HAP-1 (cell line): ENCODE data around the gene SEMA6A.

Experiments
- DNase-seq, 2 experiments: peaks; one replicate each; pipeline ENCODE4 v3.0.0-alpha.2; 2016 to 2020; ENCODE audit warnings: low spot score in 2 of 2
- H3K27me3 ChIP-seq: fragments of 250-450 bp; sonication (Bioruptor Pico); 2 replicates; pipeline ENCODE4 v1.5.1; 2020; ENCODE audit warnings: low read depth, mild to moderate bottlenecking, moderate library complexity
- H3K36me3 ChIP-seq: fragments of 250-450 bp; sonication (Bioruptor Pico); replicated peaks from 2 replicates; pipeline ENCODE4 v1.5.1; 2020; ENCODE audit warnings: mild to moderate bottlenecking
- H3K4me1 ChIP-seq: fragments of 250-450 bp; sonication (Bioruptor Pico); 2 replicates; pipeline ENCODE4 v1.5.1; 2020; ENCODE audit warnings: mild to moderate bottlenecking
- H3K4me3 ChIP-seq: fragments of 250-450 bp; sonication (Bioruptor Pico); 2 replicates; pipeline ENCODE4 v1.5.1; 2020; ENCODE audit warnings: mild to moderate bottlenecking, moderate library complexity
- H3K9me3 ChIP-seq: fragments of 250-450 bp; sonication (Bioruptor Pico); 2 replicates; pipeline ENCODE4 v1.5.1; 2020; ENCODE audit warnings: mild to moderate bottlenecking, moderate library complexity
- in situ Hi-C: fragments of 300-500 bp; cut with MboI; formaldehyde crosslinking; loops from 3 replicates; pipeline ENCODE4 v1.14.3; 2020; ENCODE audit warnings: low sequenced_read_pairs, inconsistent platforms, mixed read lengths

Gene SEMA6A

GRCh38 chr5:116424951-116425350 is 149.7 kb downstream of the SEMA6A start:
- Histone ChIP-seq H3K4me1 (no peaks in the 10 kb centered on the region), H3K9me3 (no peaks in the 10 kb centered on the region), H3K4me3 (no peak overlapping the region), H3K36me3 (no peaks in the 10 kb centered on the region), H3K27me3 (no peaks in the 10 kb centered on the region)
- no peak for DNase-seq
- in situ Hi-C loops = no loop called here

GRCh38 chr5:116424258-116424615 is 150.4 kb downstream of the SEMA6A start:
- Histone ChIP-seq H3K27me3 (no peaks in the 10 kb centered on the region), H3K4me1 (no peaks in the 10 kb centered on the region), H3K9me3 (no peaks in the 10 kb centered on the region), H3K36me3 (no peaks in the 10 kb centered on the region), H3K4me3 (no peak overlapping the region)
- DNase-seq = no peak
- in situ Hi-C loops = no loop called here

- in situ Hi-C loops = no loop called here
- H3K36me3 ChIP-seq = no peaks in the 10 kb centered on the region
- no peaks in the 10 kb centered on the region for H3K4me1 ChIP-seq
- no peak for DNase-seq
- H3K27me3 ChIP-seq = no peaks in the 10 kb centered on the region
- no peak overlapping the region for H3K4me3 ChIP-seq
- no peaks in the 10 kb centered on the region for H3K9me3 ChIP-seq
Measured at GRCh38 chr5:116423587-116424257, 150.9 kb downstream of the SEMA6A start.

- in situ Hi-C loops = no loop called here
- Histone ChIP-seq H3K36me3 (no peaks in the 10 kb centered on the region), H3K4me3 (no peak overlapping the region), H3K9me3 (no peaks in the 10 kb centered on the region), H3K27me3 (no peaks in the 10 kb centered on the region), H3K4me1 (no peaks in the 10 kb centered on the region)
- DNase-seq = no peak
Measured at GRCh38 chr5:116423141-116423540, 151.5 kb downstream of the SEMA6A start.

- in situ Hi-C loops = no loop called here
- no peaks in the 10 kb centered on the region for H3K36me3 ChIP-seq
- no peak for DNase-seq
Measured at GRCh38 chr5:116421080-116421629, 153.5 kb downstream of the SEMA6A start.

GRCh38 chr5:116420540-116420939 is 154.1 kb downstream of the SEMA6A start:
- H3K9me3 ChIP-seq = no peaks in the 10 kb centered on the region
- in situ Hi-C loops = no loop called here
- H3K36me3 ChIP-seq = no peaks in the 10 kb centered on the region
- H3K27me3 ChIP-seq = no peaks in the 10 kb centered on the region
- DNase-seq = no peak
- no peak overlapping the region for H3K4me3 ChIP-seq
- H3K4me1 ChIP-seq = no peaks in the 10 kb centered on the region

More at GRCh38 chr5:116421080-116421629, 153.5 kb downstream of the SEMA6A start:
- Histone ChIP-seq H3K4me1 (no peaks in the 10 kb centered on the region), H3K9me3 (no peaks in the 10 kb centered on the region), H3K27me3 (no peaks in the 10 kb centered on the region), H3K4me3 (no peak overlapping the region)

- DNase-seq = no peak
- H3K4me1 ChIP-seq = no peaks in the 10 kb centered on the region
- no peaks in the 10 kb centered on the region for H3K9me3 ChIP-seq
- H3K27me3 ChIP-seq = no peaks in the 10 kb centered on the region
- H3K36me3 ChIP-seq = no peaks in the 10 kb centered on the region
- in situ Hi-C loops = no loop called here
- H3K4me3 ChIP-seq = no peak overlapping the region
Measured at GRCh38 chr5:116419258-116419657, 155.4 kb downstream of the SEMA6A start.

GRCh38 chr5:116418774-116419173 is 155.8 kb downstream of the SEMA6A start:
- Histone ChIP-seq H3K9me3 (no peaks in the 10 kb centered on the region), H3K4me1 (no peaks in the 10 kb centered on the region), H3K4me3 (no peak overlapping the region), H3K27me3 (no peaks in the 10 kb centered on the region), H3K36me3 (no peaks in the 10 kb centered on the region)
- in situ Hi-C loops = no loop called here
- DNase-seq = no peak

GRCh38 chr5:116418016-116418415 is 156.6 kb downstream of the SEMA6A start:
- H3K36me3 ChIP-seq = no peaks in the 10 kb centered on the region
- no peaks in the 10 kb centered on the region for H3K27me3 ChIP-seq
- in situ Hi-C loops = no loop called here
- H3K9me3 ChIP-seq = no peaks in the 10 kb centered on the region
- no peak overlapping the region for H3K4me3 ChIP-seq
- H3K4me1 ChIP-seq = no peaks in the 10 kb centered on the region
- DNase-seq = no peak

GRCh38 chr5:116415989-116416388 is 158.6 kb downstream of the SEMA6A start:
- Histone ChIP-seq H3K9me3 (no peaks in the 10 kb centered on the region), H3K36me3 (no peaks in the 10 kb centered on the region), H3K4me3 (no peak overlapping the region), H3K27me3 (no peaks in the 10 kb centered on the region), H3K4me1 (no peaks in the 10 kb centered on the region)
- in situ Hi-C loops = no loop called here
- DNase-seq = no peak

GRCh38 chr5:116415182-116415581 is 159.4 kb downstream of the SEMA6A start:
- in situ Hi-C loops = no loop called here
- no peak overlapping the region for H3K4me3 ChIP-seq
- no peaks in the 10 kb centered on the region for H3K36me3 ChIP-seq
- DNase-seq = no peak
- H3K4me1 ChIP-seq = no peaks in the 10 kb centered on the region
- no peaks in the 10 kb centered on the region for H3K27me3 ChIP-seq
- no peaks in the 10 kb centered on the region for H3K9me3 ChIP-seq

GRCh38 chr5:116411101-116411571 is 163.5 kb downstream of the SEMA6A start:
- Histone ChIP-seq H3K27me3 (no peaks in the 10 kb centered on the region), H3K4me3 (no peak overlapping the region), H3K9me3 (no peaks in the 10 kb centered on the region), H3K4me1 (no peaks in the 10 kb centered on the region), H3K36me3 (no peaks in the 10 kb centered on the region)
- in situ Hi-C loops = no loop called here
- no peak for DNase-seq

GRCh38 chr5:116410336-116410890 is 164.2 kb downstream of the SEMA6A start:
- Histone ChIP-seq H3K36me3 (no peaks in the 10 kb centered on the region), H3K4me3 (no peak overlapping the region), H3K9me3 (no peaks in the 10 kb centered on the region), H3K4me1 (no peaks in the 10 kb centered on the region), H3K27me3 (no peaks in the 10 kb centered on the region)
- in situ Hi-C loops = no loop called here
- no peak for DNase-seq

- no peaks in the 10 kb centered on the region for H3K27me3 ChIP-seq
- in situ Hi-C loops = no loop called here
- no peaks in the 10 kb centered on the region for H3K36me3 ChIP-seq
- H3K4me3 ChIP-seq = no peak overlapping the region
- H3K4me1 ChIP-seq = no peaks in the 10 kb centered on the region
- H3K9me3 ChIP-seq = no peaks in the 10 kb centered on the region
- DNase-seq = no peak
Measured at GRCh38 chr5:116409591-116410296, 164.9 kb downstream of the SEMA6A start.
